HUDEP-2 (cell line): ENCODE data around the gene AOC2.

Experiments used
- DNase-seq, 76 experiments: peaks; one replicate each; lab custom pipeline; 2025; ENCODE audit not compliant: unreplicated experiment in 76 of 76; lab: John Stamatoyannopoulos, UW

Gene AOC2

GRCh38 chr17:42844271-42844670 lies at the start of gene AOC2:
Gene AOC2 (plus strand): TSS chr17:42844580. CDS start chr17:42844627, 47 bp downstream.
- no peak for DNase-seq

- no peak for DNase-seq
Measured at GRCh38 chr17:42795061-42795460, 49.3 kb upstream of the AOC2 start.

GRCh38 chr17:42795465-42795864 lies 48.9 kb upstream of the AOC2 start:
- DNase-seq, result no peak

- no peak for DNase-seq
Measured at GRCh38 chr17:42796066-42796758, 48.2 kb upstream of the AOC2 start.

GRCh38 chr17:42797067-42798007 lies 47.0 kb upstream of the AOC2 start:
- DNase-seq, result peak in 1 of 76 experiments; percentile 21

- DNase-seq, result no peak
Measured at GRCh38 chr17:42798011-42798382, 46.4 kb upstream of the AOC2 start.

GRCh38 chr17:42798383-42799380 lies 45.7 kb upstream of the AOC2 start, which contains the start of the genes CNTD1 and COA3:
Gene CNTD1 (plus strand): TSS chr17:42798861. CDS start chr17:42799068, 207 bp downstream.
Gene COA3 (minus strand): TSS chr17:42798704. CDS start chr17:42798681, 23 bp downstream.
- DNase-seq, result peak in 73 of 76 experiments; percentile 20 to 90 (median 71)

- no peak for DNase-seq
Measured at GRCh38 chr17:42803074-42803883, 41.1 kb upstream of the AOC2 start.

- no peak for DNase-seq
Measured at GRCh38 chr17:42804918-42805367, 39.4 kb upstream of the AOC2 start.

- no peak for DNase-seq
Measured at GRCh38 chr17:42806249-42806648, 38.1 kb upstream of the AOC2 start.

GRCh38 chr17:42809250-42809649 lies 35.1 kb upstream of the AOC2 start:
- no peak for DNase-seq

GRCh38 chr17:42814633-42815399 lies 29.6 kb upstream of the AOC2 start:
- DNase-seq, result no peak

GRCh38 chr17:42817866-42818265 lies 26.5 kb upstream of the AOC2 start:
- DNase-seq, result no peak

- no peak for DNase-seq
Measured at GRCh38 chr17:42818379-42818778, 26.0 kb upstream of the AOC2 start.

- DNase-seq, result peak in 71 of 76 experiments; percentile 4 to 80 (median 50)
Measured at GRCh38 chr17:42819939-42820535, 24.3 kb upstream of the AOC2 start.

GRCh38 chr17:42821176-42821575 lies 23.2 kb upstream of the AOC2 start:
- DNase-seq, result no peak

- no peak for DNase-seq
Measured at GRCh38 chr17:42827472-42827871, 16.9 kb upstream of the AOC2 start.

GRCh38 chr17:42830971-42831370 lies 13.4 kb upstream of the AOC2 start:
- no peak for DNase-seq
